ENCODE results near the gene PISD. TPM values are rescaled to one million over a fixed set of nuclear protein-coding genes. Genes with fewer than 3 reads are reported as not detected.

The PISD gene
- total RNA-seq, 1 donor from 2014 or later = 28.6 TPM

GRCh38 chr22:31621507-31622124 is 40.4 kb downstream of the PISD start:
- Mint-ChIP-seq H3K36me3 (ENCODE audit: low read depth) (peaks cover 9% of the 10 kb centered on the region), H3K27ac (ENCODE audit: unreplicated experiment) (no peak overlapping the region), H3K4me3 (ENCODE audit: unreplicated experiment) (no peak overlapping the region), H3K27me3 (ENCODE audit: low read depth) (no peaks in the 10 kb centered on the region), H3K9me3 (ENCODE audit: low read depth) (no peaks in the 10 kb centered on the region), H3K4me1 (ENCODE audit: low read depth) (peaks cover 21% of the 10 kb centered on the region)
- no peak for DNase-seq (ENCODE audit: low spot score)
- no peak for TF ChIP-seq CTCF (IDR thresholded peaks at IDR 0.05)

DNA sequence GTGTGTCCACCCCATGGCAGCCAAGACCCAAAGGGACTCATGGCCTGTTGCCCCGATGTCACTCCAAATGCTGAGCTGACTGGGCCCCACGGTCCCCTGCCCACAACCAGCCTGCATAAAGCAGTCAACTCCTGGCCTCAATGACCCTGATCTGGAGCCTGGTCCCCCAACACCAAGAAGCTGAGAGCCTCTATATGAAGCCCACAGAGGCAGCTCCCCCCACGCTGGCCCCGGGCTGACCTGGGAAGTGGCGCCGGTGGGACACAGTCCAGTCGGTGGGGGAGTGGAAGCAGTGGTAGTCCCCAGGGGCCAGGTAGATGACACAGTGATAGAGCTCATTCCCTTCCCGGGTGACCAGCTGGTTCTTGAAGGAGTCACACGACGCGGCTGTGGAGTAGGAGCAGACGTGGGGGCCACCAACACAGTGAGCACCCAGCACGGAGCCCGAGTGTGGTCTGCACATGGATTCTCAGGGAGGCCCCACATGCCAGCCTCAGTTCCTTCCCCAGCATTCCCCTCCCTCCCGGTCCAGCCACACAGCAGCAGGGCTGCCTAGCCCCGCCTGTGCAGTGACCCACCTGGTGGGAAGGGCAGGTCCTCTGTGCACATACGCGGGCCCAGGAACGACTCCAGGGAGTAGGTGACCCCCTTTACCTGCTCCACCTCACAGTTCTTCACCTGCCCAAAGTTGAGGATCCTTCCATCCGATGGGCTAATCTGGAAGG is 41.1 kb downstream of the PISD start:
- Mint-ChIP-seq H3K9me3 (ENCODE audit: low read depth) (no peaks in the 10 kb centered on the region), H3K4me3 (ENCODE audit: unreplicated experiment) (no peak overlapping the region), H3K27ac (ENCODE audit: unreplicated experiment) (no peak overlapping the region), H3K4me1 (ENCODE audit: low read depth) (peaks cover 14% of the 10 kb centered on the region), H3K27me3 (ENCODE audit: low read depth) (no peaks in the 10 kb centered on the region), H3K36me3 (ENCODE audit: low read depth) (peaks cover 9% of the 10 kb centered on the region)
- no peak for TF ChIP-seq CTCF (IDR thresholded peaks at IDR 0.05)
- DNase-seq (ENCODE audit: low spot score) = no peak

DNA sequence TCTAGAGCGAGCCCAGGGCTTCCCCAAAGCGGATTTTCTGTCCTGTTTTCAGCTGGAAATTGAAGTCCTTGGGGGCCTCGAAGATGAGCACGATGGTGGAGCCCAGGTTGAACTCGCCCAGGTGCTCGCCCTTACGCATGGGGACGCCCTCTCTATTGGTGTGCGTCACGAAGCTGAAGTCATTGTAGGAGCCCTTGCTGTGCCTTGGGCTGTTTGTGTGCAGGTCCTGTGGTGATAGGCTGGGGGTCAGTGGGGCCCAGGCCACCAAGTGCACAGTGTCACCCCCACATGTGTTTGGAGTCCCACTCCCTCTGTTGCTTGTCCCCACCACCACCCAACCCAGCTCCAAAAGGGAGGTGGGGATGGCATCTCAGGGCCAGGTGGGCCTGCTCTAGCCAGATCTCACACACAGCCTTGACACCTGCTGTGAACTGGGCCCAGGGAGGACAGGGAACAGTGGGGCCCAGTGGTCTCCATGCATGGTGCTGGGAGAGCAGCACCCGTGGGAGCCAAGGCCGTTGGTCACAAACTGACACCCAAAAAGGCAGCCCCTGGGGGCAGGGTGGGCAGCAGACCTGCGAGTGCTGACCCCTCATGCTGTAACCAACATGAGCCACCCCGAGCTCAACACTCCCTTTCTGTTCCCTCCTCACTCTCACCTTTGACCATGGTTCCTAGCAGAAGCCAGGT is 42.3 kb downstream of the PISD start:
- H3K4me3 Mint-ChIP-seq (ENCODE audit: unreplicated experiment) = no peak overlapping the region
- no peaks in the 10 kb centered on the region for H3K9me3 Mint-ChIP-seq (ENCODE audit: low read depth)
- no peak for TF ChIP-seq CTCF (IDR thresholded peaks at IDR 0.05)
- no peak overlapping the region for H3K27ac Mint-ChIP-seq (ENCODE audit: unreplicated experiment)
- peaks cover 9% of the 10 kb centered on the region for H3K36me3 Mint-ChIP-seq (ENCODE audit: low read depth)
- H3K27me3 Mint-ChIP-seq (ENCODE audit: low read depth) = no peaks in the 10 kb centered on the region
- DNase-seq (ENCODE audit: low spot score) = no peak
- H3K4me1 Mint-ChIP-seq (ENCODE audit: low read depth) = peaks cover 5% of the 10 kb centered on the region

- Mint-ChIP-seq H3K27ac (ENCODE audit: unreplicated experiment) (no peak overlapping the region), H3K4me3 (ENCODE audit: unreplicated experiment) (no peak overlapping the region), H3K36me3 (ENCODE audit: low read depth) (peaks cover 9% of the 10 kb centered on the region), H3K27me3 (ENCODE audit: low read depth) (no peaks in the 10 kb centered on the region), H3K9me3 (ENCODE audit: low read depth) (no peaks in the 10 kb centered on the region), H3K4me1 (ENCODE audit: low read depth) (no peaks in the 10 kb centered on the region)
- no peak for TF ChIP-seq CTCF (IDR thresholded peaks at IDR 0.05)
- DNase-seq (ENCODE audit: low spot score) = no peak
Measured at GRCh38 chr22:31618471-31619176, 43.4 kb downstream of the PISD start.

GRCh38 chr22:31618057-31618456 is 44.0 kb downstream of the PISD start:
- TF ChIP-seq CTCF (IDR thresholded peaks at IDR 0.05) = no peak
- Mint-ChIP-seq H3K36me3 (ENCODE audit: low read depth) (peaks cover 9% of the 10 kb centered on the region), H3K4me1 (ENCODE audit: low read depth) (no peaks in the 10 kb centered on the region), H3K9me3 (ENCODE audit: low read depth) (no peaks in the 10 kb centered on the region), H3K4me3 (ENCODE audit: unreplicated experiment) (no peak overlapping the region), H3K27me3 (ENCODE audit: low read depth) (no peaks in the 10 kb centered on the region), H3K27ac (ENCODE audit: unreplicated experiment) (no peak overlapping the region)
- DNase-seq (ENCODE audit: low spot score) = no peak
